Left renal cortex interstitium (tissue), 4 donors: ENCODE results near the gene VAT1L. TPM values are rescaled to one million over a fixed set of nuclear protein-coding genes. Genes with fewer than 3 reads are reported as not detected.

Experiments
- DNase-seq, 4 donors: peaks; one replicate each; pipeline ENCODE4 v3.0.0-alpha.2; 2013; ENCODE audit warnings: low read depth in 4 of 4, low spot score in 2 of 4, missing footprints in 1 of 4
- polyA plus RNA-seq, 4 donors: library from polyadenylated mRNA; unstranded; fragments of 120-200 nt; gene quantifications; one replicate each; pipeline ENCODE4 v1.2.1, GENCODE V29; 2013; ENCODE audit not compliant: insufficient read length in 4 of 4

Gene VAT1L
- 1 to 10 TPM; 3.6 to 5.1 (median 4.8) TPM for polyA plus RNA-seq

- DNase-seq, result peak; percentile 49 to 80 (median 52)
Observed at GRCh38 chr16:77788181-77789084, at the start of gene VAT1L. VAT1L (plus strand) TSS chr16:77788564; CDS start chr16:77788683, 119 bp downstream.

- DNase-seq, result no peak
Observed at GRCh38 chr16:77738706-77739558, 49.4 kb upstream of the VAT1L start.

GRCh38 chr16:77739559-77739892 is 48.8 kb upstream of the VAT1L start:
- no peak for DNase-seq

- DNase-seq, result no peak
Observed at GRCh38 chr16:77744141-77744540, 44.2 kb upstream of the VAT1L start.

GRCh38 chr16:77745972-77746371 is 42.4 kb upstream of the VAT1L start:
- DNase-seq, result no peak

- DNase-seq, result no peak
Observed at GRCh38 chr16:77748421-77749005, 39.9 kb upstream of the VAT1L start.

- no peak for DNase-seq
Observed at GRCh38 chr16:77749415-77749814, 38.9 kb upstream of the VAT1L start.

GRCh38 chr16:77758046-77758445 is 30.3 kb upstream of the VAT1L start:
- DNase-seq, result no peak

- no peak for DNase-seq
Observed at GRCh38 chr16:77758508-77758907, 29.9 kb upstream of the VAT1L start.

- no peak for DNase-seq
Observed at GRCh38 chr16:77759201-77759600, 29.2 kb upstream of the VAT1L start.

- no peak for DNase-seq
Observed at GRCh38 chr16:77759821-77760220, 28.5 kb upstream of the VAT1L start.

GRCh38 chr16:77760800-77761199 is 27.6 kb upstream of the VAT1L start:
- DNase-seq, result no peak

- DNase-seq, result no peak
Observed at GRCh38 chr16:77761204-77761603, 27.2 kb upstream of the VAT1L start.

- no peak for DNase-seq
Observed at GRCh38 chr16:77762262-77762661, 26.1 kb upstream of the VAT1L start.

GRCh38 chr16:77763994-77764393 is 24.4 kb upstream of the VAT1L start:
- no peak for DNase-seq

- DNase-seq, result no peak
Observed at GRCh38 chr16:77767211-77767610, 21.2 kb upstream of the VAT1L start.

- no peak for DNase-seq
Observed at GRCh38 chr16:77767826-77768225, 20.5 kb upstream of the VAT1L start.

GRCh38 chr16:77775911-77776909 is 12.2 kb upstream of the VAT1L start:
- DNase-seq, result no peak

- DNase-seq, result no peak
Observed at GRCh38 chr16:77777745-77778144, 10.6 kb upstream of the VAT1L start.

GRCh38 chr16:77780378-77780837 is 8.0 kb upstream of the VAT1L start:
- DNase-seq, result no peak
